SK-N-SH treated with all-trans-retinoic acid at 6 μM for 48 hours (cell line): ENCODE measurements around the gene MRI1.
"Not testable (repeated sequence)": the region's sequence is repeated elsewhere in the genome, so short reads cannot be mapped to it uniquely, and the experiment has no call there.

ENCODE experiments used
- ATAC-seq: fragments of 200-7000 bp; cut with Tn5 transposase; 3 replicates; pipeline ENCODE4 v1.9.1; 2020; ENCODE audit warnings: mild to moderate bottlenecking, moderate library complexity
- ARNTL ChIP-seq: fragments of 450-650 bp; formaldehyde crosslinking; IDR thresholded peaks from 2 replicates; pipeline ENCODE4 v1.5.0; 2020; ENCODE audit warnings: low read depth, mild to moderate bottlenecking, moderate library complexity, borderline replicate concordance
- BACH2 ChIP-seq: fragments of 250-450 bp; sonication (Bioruptor Pico); IDR thresholded peaks from 2 replicates; pipeline ENCODE4 v1.9.0; 2021; ENCODE audit warnings: mild to moderate bottlenecking, borderline replicate concordance
- CSDC2 ChIP-seq: fragments of 250-450 bp; sonication (Bioruptor Pico); IDR thresholded peaks from 2 replicates; pipeline ENCODE4 v1.5.0; 2020; ENCODE audit warnings: mild to moderate bottlenecking, moderate library complexity
- CSRNP3 ChIP-seq: fragments of 250-450 bp; sonication (Bioruptor Pico); IDR thresholded peaks from 2 replicates; pipeline ENCODE4 v1.5.1; 2021; ENCODE audit warnings: mild to moderate bottlenecking, moderate library complexity
- ESRRG ChIP-seq: fragments of 250-450 bp; sonication (Bioruptor Pico); IDR thresholded peaks from 2 replicates; pipeline ENCODE4 v1.6.1; 2021; ENCODE audit warnings: mild to moderate bottlenecking
- GLIS3 ChIP-seq: fragments of 250-450 bp; sonication (Bioruptor Pico); IDR thresholded peaks from 2 replicates; pipeline ENCODE4 v1.5.0; 2020; ENCODE audit warnings: mild to moderate bottlenecking, moderate library complexity
- OSR1 ChIP-seq: fragments of 250-450 bp; sonication (Bioruptor Pico); IDR thresholded peaks from 2 replicates; pipeline ENCODE4 v1.8.0; 2022; ENCODE audit warnings: moderate library complexity, mild to moderate bottlenecking, inconsistent platforms
- PATZ1 ChIP-seq: fragments of 250-450 bp; sonication (Bioruptor Pico); IDR thresholded peaks from 2 replicates; pipeline ENCODE4 v1.8.0; 2020; ENCODE audit warnings: mild to moderate bottlenecking, moderate library complexity, borderline replicate concordance
- PPARA ChIP-seq: fragments of 250-450 bp; sonication (Bioruptor Pico); IDR thresholded peaks from 2 replicates; pipeline ENCODE4 v1.5.0; 2020; ENCODE audit warnings: mild to moderate bottlenecking, borderline replicate concordance
- TCF4 ChIP-seq: fragments of 250-450 bp; sonication (Bioruptor Pico); IDR thresholded peaks from 2 replicates; pipeline ENCODE4 v1.8.0; 2021; ENCODE audit warnings: mild to moderate bottlenecking, moderate library complexity, borderline replicate concordance
- TOX ChIP-seq: fragments of 250-450 bp; sonication (Bioruptor Pico); IDR thresholded peaks from 2 replicates; pipeline ENCODE4 v1.8.0; 2021; ENCODE audit warnings: mild to moderate bottlenecking, moderate library complexity, borderline replicate concordance
- ZC3H10 ChIP-seq: fragments of 250-450 bp; sonication (Bioruptor Pico); IDR thresholded peaks from 2 replicates; pipeline ENCODE4 v1.5.1; 2021; ENCODE audit warnings: mild to moderate bottlenecking, moderate library complexity
- ZFP3 ChIP-seq: fragments of 250-450 bp; sonication (Bioruptor Pico); IDR thresholded peaks from 2 replicates; pipeline ENCODE4 v1.5.0; 2020; ENCODE audit warnings: mild to moderate bottlenecking, moderate library complexity
- ZFP30 ChIP-seq: fragments of 450-650 bp; formaldehyde crosslinking; IDR thresholded peaks from 2 replicates; pipeline ENCODE4 v1.5.0; 2022; ENCODE audit warnings: mild to moderate bottlenecking, moderate library complexity
- ZNF565 ChIP-seq: fragments of 450-650 bp; formaldehyde crosslinking; conservative IDR thresholded peaks from 2 replicates; pipeline ENCODE4 v1.5.0; 2020; ENCODE audit warnings: low read depth, mild to moderate bottlenecking, moderate library complexity
- ZNF70 ChIP-seq: fragments of 450-650 bp; formaldehyde crosslinking; IDR thresholded peaks from 2 replicates; pipeline ENCODE4 v1.5.0; 2020; ENCODE audit warnings: mild to moderate bottlenecking, moderate library complexity
- ZNF8 ChIP-seq: fragments of 450-650 bp; formaldehyde crosslinking; IDR thresholded peaks from 2 replicates; pipeline ENCODE4 v1.5.0; 2020; ENCODE audit warnings: mild to moderate bottlenecking, moderate library complexity
- TF ChIP-seq, protein P1 (sequence below): fragments of 250-450 bp; sonication (Bioruptor Pico); IDR thresholded peaks from 2 replicates; pipeline ENCODE4 v1.5.0; 2020; ENCODE audit warnings: mild to moderate bottlenecking, moderate library complexity
- TF ChIP-seq, protein P2 (sequence below): fragments of 250-450 bp; sonication (Bioruptor Pico); IDR thresholded peaks from 2 replicates; pipeline ENCODE4 v1.5.1; 2020; ENCODE audit warnings: low read depth, mild to moderate bottlenecking, moderate library complexity
- TF ChIP-seq, protein P3 (sequence below): fragments of 250-450 bp; sonication (Bioruptor Pico); IDR thresholded peaks from 2 replicates; pipeline ENCODE4 v1.8.0; 2021; ENCODE audit warnings: low read depth, mild to moderate bottlenecking, moderate library complexity, borderline replicate concordance

The MRI1 gene

GRCh38 chr19:13790354-13790753 is 26.0 kb downstream of the MRI1 start (continued):
- TF ChIP-seq PATZ1 (CRISPR knock-in tag) = no peak

- ATAC-seq = not testable (repeated sequence)
Observed at GRCh38 chr19:13793317-13793716, 29.0 kb downstream of the MRI1 start.

GRCh38 chr19:13794398-13794756 is 30.1 kb downstream of the MRI1 start:
- TF ChIP-seq ZNF8 (CRISPR knock-in tag) = no peak
- TF ChIP-seq ZC3H10 (CRISPR knock-in tag) = no peak
- TF ChIP-seq ZFP3 (CRISPR knock-in tag) = no peak
- no peak for TF ChIP-seq ZNF70
- TF ChIP-seq ESRRG (CRISPR knock-in tag) = no peak
- peak; percentile 22 for ATAC-seq

DNA sequence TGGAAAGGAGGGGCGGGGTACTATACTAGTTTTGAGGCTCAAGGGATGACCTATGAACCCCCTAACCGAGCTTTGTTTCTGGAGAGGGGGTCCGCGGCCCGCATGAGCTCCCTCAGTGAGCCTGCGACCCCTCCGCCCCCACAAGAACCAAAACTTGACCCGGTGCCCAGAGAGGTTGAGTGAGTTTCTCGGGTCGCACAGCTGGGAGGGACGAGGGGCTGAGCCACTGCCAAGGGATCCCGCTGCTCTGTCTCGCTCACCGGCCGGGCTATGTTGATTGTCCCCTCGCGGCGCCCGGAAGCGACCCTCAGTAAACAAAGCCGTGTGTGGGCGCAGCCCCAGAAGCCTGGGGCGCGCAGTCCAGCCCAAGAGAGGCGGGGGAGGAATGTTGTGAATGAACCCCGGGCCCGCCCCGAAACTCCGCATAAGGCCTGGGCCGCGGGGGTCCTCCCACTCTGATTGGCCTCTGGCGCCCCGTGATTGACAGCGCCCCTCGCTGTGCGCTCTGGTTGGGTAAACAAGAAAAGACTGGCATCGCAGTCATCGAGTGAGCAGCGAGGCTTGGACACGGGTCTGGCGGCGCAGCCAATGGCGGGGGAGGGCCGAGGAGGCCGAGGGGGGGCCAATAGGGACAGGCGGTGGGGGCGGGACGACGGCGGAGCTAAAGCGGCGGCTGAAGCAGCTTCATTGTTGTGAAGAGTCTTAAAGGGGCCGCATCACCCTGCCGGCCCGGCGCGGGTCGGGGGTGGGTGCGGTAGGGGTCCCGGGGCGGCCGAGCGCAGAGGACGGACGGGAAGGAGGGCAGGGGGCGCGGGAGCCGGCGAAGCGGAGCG is 30.7 kb downstream of the MRI1 start, which contains the start of gene ZSWIM4:
TSS of gene ZSWIM4 (plus strand) at position 687 of the 833 bp plus-strand sequence. CDS start 206 bp downstream, outside the sequence.
- TF ChIP-seq GLIS3 (CRISPR knock-in tag) (0 out of 2 replicates have a peak, but pooled peaks have one; percentile 17), ZNF565 (CRISPR knock-in tag) (no peak), CSDC2 (0 out of 2 replicates have a peak, but pooled peaks have one; percentile 21)
- ATAC-seq = peak; percentile 91

DNA sequence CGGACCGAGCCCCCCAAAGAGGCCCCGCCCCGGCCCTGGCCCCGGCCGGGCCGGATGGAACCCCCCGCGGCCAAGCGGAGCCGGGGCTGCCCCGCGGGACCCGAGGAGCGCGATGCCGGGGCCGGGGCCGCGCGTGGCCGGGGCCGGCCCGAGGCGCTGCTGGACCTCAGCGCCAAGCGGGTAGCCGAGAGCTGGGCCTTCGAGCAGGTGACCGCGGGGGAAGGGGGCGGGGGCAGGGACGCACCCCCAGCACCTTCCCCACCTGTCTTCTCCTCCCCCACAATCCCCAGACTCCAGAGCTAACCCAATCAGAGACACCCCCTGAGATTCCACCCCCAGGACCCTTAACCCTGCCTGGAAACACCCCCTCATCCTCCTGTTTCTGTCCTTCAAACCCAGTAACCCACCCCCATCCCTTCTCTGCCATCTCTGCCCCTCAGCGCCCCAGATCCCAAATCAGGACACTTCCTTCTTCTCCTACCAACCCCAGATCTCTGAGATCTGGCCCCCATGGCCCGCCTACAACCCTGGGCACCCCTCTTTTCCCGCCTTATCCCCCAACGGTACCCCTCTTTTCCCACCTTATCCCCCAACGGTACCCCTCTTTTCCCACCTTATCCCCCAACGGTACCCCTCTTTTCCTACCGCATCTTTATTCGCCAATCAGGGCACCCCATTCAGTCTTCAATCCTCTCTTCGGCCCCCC is 31.4 kb downstream of the MRI1 start:
- TF ChIP-seq BACH2 (CRISPR knock-in tag) = no peak
- TF ChIP-seq ZNF8 (CRISPR knock-in tag) = no peak
- TF ChIP-seq CSDC2 = no peak
- no peak for TF ChIP-seq ZFP3 (CRISPR knock-in tag)
- TF ChIP-seq, protein P1, sequence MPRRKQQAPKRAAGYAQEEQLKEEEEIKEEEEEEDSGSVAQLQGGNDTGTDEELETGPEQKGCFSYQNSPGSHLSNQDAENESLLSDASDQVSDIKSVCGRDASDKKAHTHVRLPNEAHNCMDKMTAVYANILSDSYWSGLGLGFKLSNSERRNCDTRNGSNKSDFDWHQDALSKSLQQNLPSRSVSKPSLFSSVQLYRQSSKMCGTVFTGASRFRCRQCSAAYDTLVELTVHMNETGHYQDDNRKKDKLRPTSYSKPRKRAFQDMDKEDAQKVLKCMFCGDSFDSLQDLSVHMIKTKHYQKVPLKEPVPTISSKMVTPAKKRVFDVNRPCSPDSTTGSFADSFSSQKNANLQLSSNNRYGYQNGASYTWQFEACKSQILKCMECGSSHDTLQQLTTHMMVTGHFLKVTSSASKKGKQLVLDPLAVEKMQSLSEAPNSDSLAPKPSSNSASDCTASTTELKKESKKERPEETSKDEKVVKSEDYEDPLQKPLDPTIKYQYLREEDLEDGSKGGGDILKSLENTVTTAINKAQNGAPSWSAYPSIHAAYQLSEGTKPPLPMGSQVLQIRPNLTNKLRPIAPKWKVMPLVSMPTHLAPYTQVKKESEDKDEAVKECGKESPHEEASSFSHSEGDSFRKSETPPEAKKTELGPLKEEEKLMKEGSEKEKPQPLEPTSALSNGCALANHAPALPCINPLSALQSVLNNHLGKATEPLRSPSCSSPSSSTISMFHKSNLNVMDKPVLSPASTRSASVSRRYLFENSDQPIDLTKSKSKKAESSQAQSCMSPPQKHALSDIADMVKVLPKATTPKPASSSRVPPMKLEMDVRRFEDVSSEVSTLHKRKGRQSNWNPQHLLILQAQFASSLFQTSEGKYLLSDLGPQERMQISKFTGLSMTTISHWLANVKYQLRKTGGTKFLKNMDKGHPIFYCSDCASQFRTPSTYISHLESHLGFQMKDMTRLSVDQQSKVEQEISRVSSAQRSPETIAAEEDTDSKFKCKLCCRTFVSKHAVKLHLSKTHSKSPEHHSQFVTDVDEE (CRISPR knock-in tag) = no peak
- TF ChIP-seq, protein P2, sequence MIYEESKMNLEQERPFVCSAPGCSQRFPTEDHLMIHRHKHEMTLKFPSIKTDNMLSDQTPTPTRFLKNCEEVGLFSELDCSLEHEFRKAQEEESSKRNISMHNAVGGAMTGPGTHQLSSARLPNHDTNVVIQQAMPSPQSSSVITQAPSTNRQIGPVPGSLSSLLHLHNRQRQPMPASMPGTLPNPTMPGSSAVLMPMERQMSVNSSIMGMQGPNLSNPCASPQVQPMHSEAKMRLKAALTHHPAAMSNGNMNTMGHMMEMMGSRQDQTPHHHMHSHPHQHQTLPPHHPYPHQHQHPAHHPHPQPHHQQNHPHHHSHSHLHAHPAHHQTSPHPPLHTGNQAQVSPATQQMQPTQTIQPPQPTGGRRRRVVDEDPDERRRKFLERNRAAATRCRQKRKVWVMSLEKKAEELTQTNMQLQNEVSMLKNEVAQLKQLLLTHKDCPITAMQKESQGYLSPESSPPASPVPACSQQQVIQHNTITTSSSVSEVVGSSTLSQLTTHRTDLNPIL = no peak
- TF ChIP-seq ARNTL (CRISPR knock-in tag) = no peak
- TF ChIP-seq TOX (CRISPR knock-in tag) = no peak
- no peak for TF ChIP-seq TCF4
- TF ChIP-seq, protein P3, sequence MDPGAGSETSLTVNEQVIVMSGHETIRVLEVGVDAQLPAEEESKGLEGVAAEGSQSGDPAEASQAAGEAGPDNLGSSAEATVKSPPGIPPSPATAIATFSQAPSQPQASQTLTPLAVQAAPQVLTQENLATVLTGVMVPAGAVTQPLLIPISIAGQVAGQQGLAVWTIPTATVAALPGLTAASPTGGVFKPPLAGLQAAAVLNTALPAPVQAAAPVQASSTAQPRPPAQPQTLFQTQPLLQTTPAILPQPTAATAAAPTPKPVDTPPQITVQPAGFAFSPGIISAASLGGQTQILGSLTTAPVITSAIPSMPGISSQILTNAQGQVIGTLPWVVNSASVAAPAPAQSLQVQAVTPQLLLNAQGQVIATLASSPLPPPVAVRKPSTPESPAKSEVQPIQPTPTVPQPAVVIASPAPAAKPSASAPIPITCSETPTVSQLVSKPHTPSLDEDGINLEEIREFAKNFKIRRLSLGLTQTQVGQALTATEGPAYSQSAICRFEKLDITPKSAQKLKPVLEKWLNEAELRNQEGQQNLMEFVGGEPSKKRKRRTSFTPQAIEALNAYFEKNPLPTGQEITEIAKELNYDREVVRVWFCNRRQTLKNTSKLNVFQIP = no peak
- TF ChIP-seq ZFP30 (CRISPR knock-in tag) = no peak
- no peak for TF ChIP-seq PATZ1 (CRISPR knock-in tag)
- no peak for TF ChIP-seq OSR1 (CRISPR knock-in tag)
- TF ChIP-seq ZC3H10 (CRISPR knock-in tag) = no peak
- no peak for TF ChIP-seq PPARA (CRISPR knock-in tag)
- TF ChIP-seq ESRRG (CRISPR knock-in tag) = no peak
- no peak for TF ChIP-seq CSRNP3 (CRISPR knock-in tag)
- peak; percentile 1; the same call in 2 of the 3 replicates for ATAC-seq
